H1 (cell line): ENCODE data around the gene SLC41A1. TPM values are rescaled to one million over a fixed set of nuclear protein-coding genes. Genes with fewer than 3 reads are reported as not detected.

ENCODE experiments used
- CTCF ChIA-PET: fragments of 300-600 bp; sonication (Branson Sonifier 250); formaldehyde crosslinking; loops from one replicate; lab custom pipeline; 2021; ENCODE audit not compliant: partially characterized antibody; lab: Charles Lee
- POLR2A ChIA-PET: fragments of 300-600 bp; sonication (Branson Sonifier 250); formaldehyde crosslinking; loops from one replicate; lab custom pipeline; 2021; ENCODE audit warnings: inconsistent platforms; ENCODE audit not compliant: partially characterized antibody; lab: Charles Lee
- DNase-seq, 2 experiments: peaks; one replicate each; pipeline versions ENCODE4 v3.0.0 to v3.0.0-alpha.2; 2010 to 2022; ENCODE audit warnings: low spot score in 2 of 2, low read depth in 1 of 2, mixed read lengths in 1 of 2
- FAIRE-seq: peaks from 2 replicates; lab custom pipeline; 2011; peaks lifted over from hg19 to GRCh38; lab: Jason Lieb, UNC
- H2AFZ ChIP-seq: 2 replicates; pipeline ENCODE4 v1.8.1; 2012; ENCODE audit warnings: low read length, inconsistent platforms
- H2AK5ac ChIP-seq: 2 replicates; pipeline ENCODE4 v1.6.1; 2013; ENCODE audit warnings: low read depth, low read length
- H2BK120ac ChIP-seq: replicated peaks from 2 replicates; pipeline ENCODE3; 2013; ENCODE audit warnings: low read depth, low read length, inconsistent platforms
- H2BK12ac ChIP-seq: 2 replicates; pipeline ENCODE4 v1.6.1; 2013; ENCODE audit warnings: low read depth, low read length
- H2BK15ac ChIP-seq: 2 replicates; pipeline ENCODE4 v1.6.1; 2013; ENCODE audit warnings: low read length
- H2BK20ac ChIP-seq: 2 replicates; pipeline ENCODE4 v1.6.1; 2013; ENCODE audit warnings: low read length
- H2BK5ac ChIP-seq: 2 replicates; pipeline ENCODE4 v1.6.1; 2013; ENCODE audit warnings: low read depth, low read length
- H3K14ac ChIP-seq: 2 replicates; pipeline ENCODE4 v1.6.1; 2013; ENCODE audit warnings: inconsistent platforms; ENCODE audit not compliant: insufficient read length
- H3K18ac ChIP-seq: 2 replicates; pipeline ENCODE4 v1.6.1; 2013; ENCODE audit warnings: low read length; ENCODE audit errors: extremely low read depth
- H3K23ac ChIP-seq: 2 replicates; pipeline ENCODE4 v1.6.1; 2013; ENCODE audit warnings: inconsistent platforms; ENCODE audit not compliant: insufficient read length
- H3K23me2 ChIP-seq: 2 replicates; pipeline ENCODE4 v1.6.1; 2013; ENCODE audit warnings: low read depth, low read length
- H3K27ac ChIP-seq: 2 replicates; pipeline ENCODE4 v1.6.1; 2011; ENCODE audit warnings: low read depth, low read length, inconsistent platforms
- H3K27me3 ChIP-seq, 4 experiments: replicated peaks in 1 of 4; 1 replicate in 1 of 4; 2 replicates in 3 of 4; pipeline versions ENCODE4 v1.6.1 to v1.8.1; 2011 to 2013; ENCODE audit warnings: low read length in 3 of 4, mild to moderate bottlenecking in 3 of 4, inconsistent platforms in 2 of 4, mixed read lengths in 2 of 4, moderate library complexity in 1 of 4; ENCODE audit not compliant: control insufficient read depth in 3 of 4, insufficient read depth in 3 of 4; ENCODE audit errors: extremely low read depth in 1 of 4
- H3K36me3 ChIP-seq, 4 experiments: 2 replicates each; pipeline versions ENCODE4 v1.6.1 to v1.8.1; 2011 to 2013; ENCODE audit warnings: mild to moderate bottlenecking in 4 of 4, low read length in 3 of 4, moderate library complexity in 2 of 4, control low read depth in 1 of 4, inconsistent platforms in 1 of 4; ENCODE audit not compliant: insufficient read depth in 4 of 4, control insufficient read depth in 2 of 4
- H3K4ac ChIP-seq: replicated peaks from 2 replicates; pipeline ENCODE3; 2013; ENCODE audit warnings: low read length, low read depth, mixed read lengths, inconsistent platforms; ENCODE audit not compliant: insufficient read length
- H3K4me1 ChIP-seq, 4 experiments: replicated peaks in 1 of 4; 1 replicate in 1 of 4; 2 replicates in 3 of 4; pipeline versions ENCODE4 v1.6.1 to v1.8.1; 2011 to 2013; ENCODE audit warnings: low read length in 3 of 4, inconsistent platforms in 2 of 4, mixed read lengths in 1 of 4; ENCODE audit not compliant: insufficient read depth in 4 of 4, control insufficient read depth in 3 of 4
- H3K4me2 ChIP-seq, 2 experiments: 2 replicates each; pipeline versions ENCODE4 v1.6.1 to v1.8.1; 2011 to 2013; ENCODE audit warnings: low read depth in 2 of 2, low read length in 2 of 2, control low read depth in 1 of 2, inconsistent platforms in 1 of 2, mild to moderate bottlenecking in 1 of 2; ENCODE audit not compliant: insufficient read depth in 1 of 2
- H3K4me3 ChIP-seq, 4 experiments: fragments of 200-600, 300-600 bp in 1 of 4; sonication (generic), shearing (Covaris generic), sonication (Bioruptor Twin) in 1 of 4; 2 replicates each; pipeline versions ENCODE4 v1.5.1 to v1.8.1; 2011 to 2016; ENCODE audit warnings: low read length in 4 of 4, low read depth in 3 of 4, control low read depth in 2 of 4, inconsistent platforms in 2 of 4, mild to moderate bottlenecking in 2 of 4, mixed read lengths in 1 of 4, moderate library complexity in 1 of 4; ENCODE audit not compliant: insufficient read depth in 2 of 4; ENCODE audit errors: extremely low read depth in 1 of 4
- H3K56ac ChIP-seq: replicated peaks from 2 replicates; pipeline ENCODE3; 2013; ENCODE audit warnings: low read depth, mild to moderate bottlenecking, mixed read lengths, low read length, inconsistent platforms; ENCODE audit not compliant: insufficient read length
- H3K79me1 ChIP-seq: 2 replicates; pipeline ENCODE4 v1.6.1; 2013; ENCODE audit warnings: low read depth, low read length, control low read depth
- H3K79me2 ChIP-seq, 2 experiments: 2 replicates each; pipeline versions ENCODE4 v1.6.1 to v1.8.1; 2012 to 2013; ENCODE audit warnings: low read length in 2 of 2, mild to moderate bottlenecking in 2 of 2, inconsistent platforms in 1 of 2; ENCODE audit not compliant: insufficient read depth in 2 of 2, control insufficient read depth in 1 of 2
- H3K9ac ChIP-seq, 4 experiments: replicated peaks in 1 of 4; 1 replicate in 1 of 4; 2 replicates in 3 of 4; pipeline versions ENCODE4 v1.6.1 to v1.8.1; 2011 to 2013; ENCODE audit warnings: low read depth in 3 of 4, low read length in 3 of 4, control low read depth in 2 of 4, mild to moderate bottlenecking in 2 of 4, moderate library complexity in 2 of 4, inconsistent platforms in 1 of 4; ENCODE audit errors: extremely low read depth in 1 of 4
- H3K9me3 ChIP-seq, 2 experiments: 2 replicates each; pipeline versions ENCODE4 v1.6.1 to v1.8.1; 2012 to 2013; ENCODE audit warnings: mild to moderate bottlenecking in 2 of 2, moderate library complexity in 2 of 2, control low read depth in 1 of 2, inconsistent platforms in 1 of 2, low read depth in 1 of 2, low read length in 1 of 2, mixed read lengths in 1 of 2; ENCODE audit not compliant: insufficient read depth in 2 of 2
- H4K20me1 ChIP-seq, 2 experiments: replicated peaks in 1 of 2; 2 replicates each; pipeline versions ENCODE3 to v1.8.1; 2011 to 2013; ENCODE audit warnings: inconsistent platforms in 2 of 2, low read length in 2 of 2, mild to moderate bottlenecking in 1 of 2; ENCODE audit not compliant: insufficient read depth in 2 of 2, control insufficient read depth in 1 of 2
- H4K5ac ChIP-seq: 2 replicates; pipeline ENCODE4 v1.6.1; 2013; ENCODE audit warnings: low read length, low read depth, mixed read lengths, inconsistent platforms; ENCODE audit not compliant: insufficient read length
- H4K8ac ChIP-seq: 2 replicates; pipeline ENCODE4 v1.8.0; 2013; ENCODE audit warnings: mild to moderate bottlenecking, moderate library complexity, low read length, inconsistent platforms; ENCODE audit not compliant: insufficient read depth; ENCODE audit errors: extremely low read depth
- H4K91ac ChIP-seq: replicated peaks from 2 replicates; pipeline ENCODE3; 2013; ENCODE audit warnings: low read length, mixed read lengths, inconsistent platforms; ENCODE audit not compliant: insufficient read length
- JUND ChIP-seq: IDR thresholded peaks from 2 replicates; pipeline ENCODE4 v1.6.1; 2011; ENCODE audit warnings: mild to moderate bottlenecking, improper control_type of control experiment, low read length
- WGBS, 2 experiments: shearing (Covaris generic) in 1 of 2; methylation state at CpG; one replicate each; pipeline versions ENCODE4 v1.1.6 to v1.1.7; 2013 to 2015; ENCODE audit warnings: low lambda C conversion rate in 2 of 2, mixed read lengths in 2 of 2, inconsistent platforms in 1 of 2, low coverage in 1 of 2, missing lambda C conversion rate in 1 of 2; ENCODE audit not compliant: insufficient replicate concordance in 2 of 2, insufficient coverage in 1 of 2, insufficient read length in 1 of 2; ENCODE audit errors: extremely low coverage in 1 of 2, missing lambda C conversion rate in 1 of 2; 5-methylcytosine and 5-hydroxymethylcytosine counted together
- polyA plus RNA-seq, 7 experiments: library from polyadenylated mRNA; depleted of rRNA in 3 of 7; stranded (reverse) in 5 of 7; unstranded in 2 of 7; fragments of >200 nt in 5 of 7; fragments of 200-250 nt in 2 of 7; gene quantifications; 1 replicate in 5 of 7; 2 replicates in 1 of 7; 4 replicates in 1 of 7; pipeline versions ENCODE4 v1.2.1 to v1.2.3, GENCODE V29; 2011 to 2013; ENCODE audit warnings: missing spikeins in 2 of 7, mixed read lengths in 2 of 7
- total RNA-seq: library from RNA; stranded (reverse); fragmentation: NEBNext Ultra II Directional; extraction: Animal tissue kit (Norgen Biotek cat#: 25700); gene quantifications from 2 replicates; pipeline ENCODE4 v1.2.1, GENCODE V29; 2021

Gene SLC41A1
- total and polyA plus RNA-seq, 2 of the 8 experiments (the other 6 are each of a cell fraction or from before 2014, with no cell fraction given): 41.2 to 42.3 TPM

DNA sequence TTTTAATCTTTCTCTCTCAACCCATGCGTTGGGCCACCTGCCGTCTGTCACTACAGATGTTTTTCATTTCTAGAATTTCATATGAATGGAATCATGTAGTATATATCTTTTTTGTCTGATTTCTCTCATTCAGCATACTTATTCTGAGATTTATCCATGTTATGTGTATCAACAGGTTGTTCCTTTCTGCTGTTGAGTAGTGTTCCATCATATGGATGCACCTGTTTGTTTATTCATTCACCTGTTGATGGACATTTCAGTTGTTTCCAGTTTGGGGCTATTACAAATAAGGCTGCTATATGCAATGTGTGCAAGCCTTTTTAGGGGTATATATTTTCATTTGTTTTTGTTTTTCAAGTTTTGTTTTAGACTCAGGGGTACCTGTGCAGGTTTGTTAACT, 9.4 kb upstream of the SLC41A1 start:
- Histone ChIP-seq H3K4me1 (peaks cover 0 to 9% (median 1%) of the 10 kb centered on the region in 4 experiments; a peak in 4 of 7 replicates), H4K91ac (no peak overlapping the region), H3K4me2 (no peak overlapping the region), H3K23ac (no peak overlapping the region), H3K79me2 (no peaks in the 10 kb centered on the region), H2AK5ac (no peak overlapping the region), H4K8ac (no peak overlapping the region), H3K9me3 (no peaks in the 10 kb centered on the region), H4K20me1 (no peaks in the 10 kb centered on the region), H3K14ac (no peak overlapping the region), H2AFZ (no peak overlapping the region), H3K9ac (no peak overlapping the region), H3K27me3 (no peaks in the 10 kb centered on the region), H2BK20ac (no peak overlapping the region), H2BK120ac (no peak overlapping the region), H3K18ac (no peak overlapping the region), H4K5ac (no peak overlapping the region), H3K79me1 (no peaks in the 10 kb centered on the region), H3K23me2 (no peaks in the 10 kb centered on the region), H2BK5ac (no peak overlapping the region), H3K4ac (no peak overlapping the region), H2BK15ac (no peak overlapping the region), H3K36me3 (no peaks in the 10 kb centered on the region), H3K4me3 (no peak overlapping the region), H3K56ac (no peak overlapping the region), H2BK12ac (no peak overlapping the region), H3K27ac (no peak overlapping the region)
- TF ChIP-seq JUND: no peak
- 96% methylated on average over 2 of the region's 2 CpGs; no CpG with 5 or more reads in 1 of the 2 experiments for WGBS, 2 experiments
- FAIRE-seq: no peak
- DNase-seq: no peak
- POLR2A ChIA-PET: interaction anchor here (1.1 kb wide), 1 partner anchor 73 kb away, joined by 3 read pairs; the partner anchor contains the start of gene NUCKS1
- CTCF ChIA-PET: interaction anchor here (1.0 to 1.2 kb wide), 2 partner anchors 12 to 85 kb away, joined by 3 to 5 read pairs; no protein-coding TSS in a partner anchor
